ENCODE measurements around the gene PMPCA.

Gene PMPCA

DNA sequence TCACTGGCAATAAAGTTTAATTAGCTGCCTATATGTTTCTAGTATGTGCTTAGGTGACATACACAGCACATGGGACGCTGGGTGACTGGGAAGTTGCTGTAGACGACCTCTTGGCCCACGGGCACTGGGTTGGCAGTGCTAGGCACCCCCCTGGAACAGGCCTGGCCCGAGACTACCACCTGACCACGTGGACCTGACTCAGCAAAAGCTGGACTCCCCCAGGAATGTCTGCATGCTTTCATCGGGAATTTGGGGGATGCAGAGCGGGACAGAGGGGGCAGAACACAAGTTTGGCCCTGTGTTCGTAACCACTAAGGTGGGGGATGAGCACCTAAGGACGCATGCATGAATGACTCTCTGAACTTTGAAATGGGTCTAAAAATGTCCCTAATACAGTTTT, 45.8 kb downstream of the PMPCA start:
- no peak for DNase-seq (ENCODE audit: low read depth in 2 of 2)

DNA sequence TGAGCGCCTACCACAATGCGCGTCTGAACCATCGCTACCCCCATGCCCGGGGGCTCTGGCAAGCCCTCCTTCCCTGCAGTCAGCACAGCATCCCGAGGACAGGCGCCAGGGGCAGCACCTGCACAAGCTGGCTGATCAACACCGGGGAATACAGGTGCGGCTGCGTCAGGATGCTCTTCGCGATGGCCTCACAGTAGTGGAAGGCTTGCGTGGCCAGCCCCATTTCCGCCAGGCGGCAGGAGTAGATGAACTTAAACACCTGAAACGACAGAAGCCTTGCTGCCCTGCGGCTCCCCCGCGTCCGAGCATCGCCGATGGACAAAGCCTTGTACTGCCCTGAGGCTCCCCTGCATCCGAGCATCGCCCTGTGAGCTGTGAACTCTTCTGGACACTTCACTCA, 46.9 kb downstream of the PMPCA start:
- DNase-seq (ENCODE audit: low read depth in 2 of 2): no peak

GRCh38 chr9:136459425-136459824, 49.0 kb downstream of the PMPCA start:
- no peak for DNase-seq (ENCODE audit: low read depth in 2 of 2)

GRCh38 chr9:136460772-136461325, 50.4 kb downstream of the PMPCA start:
- DNase-seq (ENCODE audit: low read depth in 2 of 2): no peak

DNA sequence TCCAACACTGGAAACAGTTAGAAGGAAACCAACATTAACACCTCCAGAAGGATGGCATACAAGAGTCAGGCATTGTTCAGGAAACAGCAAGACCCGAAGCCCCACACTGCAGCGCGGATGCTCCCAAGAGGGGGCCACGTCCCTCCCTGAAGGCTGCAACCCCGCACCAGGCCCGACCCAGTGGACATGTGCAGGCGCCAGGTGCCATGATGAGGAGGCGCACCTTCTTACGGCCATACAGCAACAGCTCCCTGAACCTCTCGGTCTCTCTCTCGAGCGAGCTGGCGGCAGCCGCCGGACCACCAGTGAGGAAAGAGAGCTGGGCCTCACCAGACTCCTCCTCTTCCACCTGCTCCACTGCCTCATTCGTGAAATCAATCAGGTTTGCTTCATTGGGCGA, 52.2 kb downstream of the PMPCA start:
- no peak for DNase-seq (ENCODE audit: low read depth in 2 of 2)

DNA sequence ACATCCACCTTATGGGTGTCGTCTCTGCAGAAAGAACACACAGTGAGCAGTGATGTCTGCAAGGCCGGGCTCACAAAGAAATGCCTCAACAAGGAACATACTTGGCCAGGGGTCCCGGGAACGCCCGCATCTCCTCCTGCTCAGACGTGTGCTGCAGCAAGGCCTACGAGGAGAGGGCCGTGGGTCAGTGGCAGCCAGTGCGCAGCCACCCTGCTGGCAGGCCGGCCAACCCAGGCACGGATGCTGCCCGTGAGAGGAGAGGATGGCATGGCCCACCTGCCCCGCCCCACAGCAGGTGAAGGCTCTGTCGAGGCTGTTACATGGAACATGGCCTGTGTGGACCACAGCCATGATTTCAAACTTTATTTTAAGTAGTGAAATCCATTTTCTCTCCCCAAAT, 53.1 kb downstream of the PMPCA start:
- no peak for DNase-seq (ENCODE audit: low read depth in 2 of 2)

GRCh38 chr9:136464241-136464640, 53.8 kb downstream of the PMPCA start:
- DNase-seq (ENCODE audit: low read depth in 2 of 2): no peak

- no peak for DNase-seq (ENCODE audit: low read depth in 2 of 2)
Measured at GRCh38 chr9:136465500-136466154, 55.2 kb downstream of the PMPCA start.

DNA sequence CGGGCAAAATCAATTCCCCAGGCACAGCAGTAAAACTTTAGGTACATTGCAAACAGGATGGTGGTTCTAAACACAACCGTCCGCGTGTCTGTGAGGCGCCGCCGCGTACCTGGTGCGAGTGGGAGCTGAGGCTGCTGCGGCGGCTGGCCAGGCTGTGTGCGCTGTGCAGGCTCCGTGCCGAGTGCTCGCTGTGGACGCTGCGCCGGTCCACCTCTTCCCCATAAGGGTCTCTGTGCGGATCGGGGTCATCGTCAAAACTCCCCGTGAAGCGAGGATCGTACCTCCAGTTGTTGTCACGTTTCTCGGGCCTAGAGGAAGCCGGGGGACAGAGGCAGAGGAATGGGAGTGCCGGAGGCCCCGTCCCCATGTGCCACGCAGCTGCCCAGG, 55.7 kb downstream of the PMPCA start:
- no peak for DNase-seq (ENCODE audit: low read depth in 2 of 2)

DNA sequence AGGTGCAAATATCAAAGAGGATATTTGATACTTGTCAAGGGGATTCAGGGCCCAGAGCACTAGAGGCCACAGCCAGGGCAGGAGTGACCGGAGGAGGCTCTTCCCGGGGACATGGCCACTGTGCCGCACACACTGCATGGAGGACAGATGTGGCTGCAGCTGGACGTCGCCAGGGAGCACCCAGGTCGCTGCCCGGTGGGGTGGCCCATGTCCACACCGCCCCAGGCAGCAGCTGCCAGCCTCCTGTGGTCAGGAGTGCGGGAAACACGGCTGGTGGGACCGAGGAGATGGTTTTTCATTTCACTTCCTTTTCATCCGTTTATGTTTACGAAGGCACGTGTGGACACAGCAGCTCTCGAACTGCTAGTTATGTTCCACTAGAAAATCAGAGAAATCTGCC, 57.3 kb downstream of the PMPCA start:
- no peak for DNase-seq (ENCODE audit: low read depth in 2 of 2)

GRCh38 chr9:136470356-136470755, 59.9 kb downstream of the PMPCA start:
- DNase-seq (ENCODE audit: low read depth in 2 of 2): no peak

DNA sequence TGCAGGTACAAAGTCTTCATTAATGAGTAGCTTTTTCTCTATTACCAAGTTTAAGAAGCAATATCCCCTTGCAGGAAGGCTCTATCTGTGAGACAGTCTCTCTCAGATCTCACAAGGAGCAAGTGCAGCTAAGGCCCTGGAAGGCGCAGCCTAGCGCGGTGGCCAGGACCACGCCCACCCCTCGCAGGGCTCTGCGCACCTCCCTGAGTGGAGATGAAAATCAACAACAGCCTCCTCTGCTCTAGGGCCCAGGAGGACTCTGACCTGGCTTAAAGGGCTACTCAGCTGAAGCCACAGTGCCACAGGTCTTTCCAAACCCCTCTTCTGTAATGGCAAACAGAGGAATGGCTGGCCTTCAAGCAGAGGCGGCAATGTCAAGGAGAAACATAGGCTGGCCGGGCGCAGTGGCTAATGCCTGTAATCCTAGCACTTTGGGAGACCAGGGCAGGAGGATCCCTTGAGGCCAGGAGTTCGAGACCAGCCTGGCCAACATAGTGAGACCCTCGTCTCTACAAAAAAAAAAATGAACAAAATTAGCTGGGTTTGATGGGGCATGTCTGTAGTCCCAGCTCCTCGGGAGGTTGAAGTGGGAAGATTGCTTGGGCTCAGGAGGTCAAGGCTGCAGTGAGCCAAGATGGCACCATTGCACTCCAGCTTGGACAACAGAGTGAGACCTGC, 60.5 kb downstream of the PMPCA start:
- DNase-seq (ENCODE audit: low read depth in 2 of 2): no peak

DNA sequence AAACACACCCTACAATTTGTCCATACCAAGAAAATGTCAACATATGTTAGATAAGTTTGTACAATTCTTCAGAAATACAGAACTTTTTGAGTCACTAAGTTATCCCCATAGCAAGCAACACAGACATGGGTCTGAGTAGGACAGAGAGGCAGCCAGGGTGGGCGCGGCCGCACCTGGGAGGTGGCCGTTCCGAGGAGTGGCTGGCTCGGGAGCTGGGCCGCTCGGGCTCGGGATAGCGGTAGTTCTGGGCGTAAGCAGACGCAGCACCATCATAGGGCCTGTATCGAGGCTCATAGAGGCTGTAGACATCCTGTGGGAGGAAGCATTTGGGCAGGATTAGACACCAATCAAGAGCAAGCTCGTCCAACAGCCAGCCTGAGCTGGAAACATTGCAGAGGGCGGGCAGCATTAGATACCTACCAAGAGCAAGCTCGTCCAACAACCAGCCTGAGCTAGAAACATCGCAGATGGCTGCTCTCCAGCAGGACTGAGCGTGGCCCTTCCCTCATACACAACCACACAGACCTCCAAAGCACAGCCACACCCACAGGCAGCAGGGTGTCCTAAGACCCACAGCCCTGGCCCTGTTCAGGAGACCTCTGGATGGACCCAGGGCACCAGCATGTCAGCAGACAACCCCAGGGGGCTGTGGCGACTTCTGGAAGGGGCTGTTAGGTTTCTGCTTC, 61.5 kb downstream of the PMPCA start:
- DNase-seq (ENCODE audit: low read depth in 2 of 2): no peak

GRCh38 chr9:136472640-136473353, 62.3 kb downstream of the PMPCA start:
- no peak for DNase-seq (ENCODE audit: low read depth in 2 of 2)

DNA sequence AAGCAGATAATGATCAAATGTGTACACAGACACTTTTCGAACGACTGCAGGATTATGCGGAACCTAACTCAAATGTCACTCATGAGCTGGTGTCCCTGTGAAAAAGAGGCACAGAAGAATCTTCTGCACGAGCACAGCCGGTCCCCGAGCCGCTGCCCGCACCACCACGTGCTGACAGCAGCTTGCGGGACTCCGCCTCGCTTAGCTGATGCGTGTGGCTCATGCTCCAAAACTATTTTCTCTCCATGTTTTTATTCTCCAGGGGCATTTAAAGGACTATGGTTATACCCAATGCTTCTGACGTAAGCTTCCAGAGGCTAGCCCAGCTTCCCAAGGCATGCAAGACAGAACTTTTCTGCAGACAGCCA, 62.9 kb downstream of the PMPCA start:
- no peak for DNase-seq (ENCODE audit: low read depth in 2 of 2)

Measured in fibroblast of skin of left biceps (primary cell).